Left renal pelvis (tissue), 4 donors: ENCODE measurements around the gene RIMBP2. TPM values are rescaled to one million over a fixed set of nuclear protein-coding genes. Genes with fewer than 3 reads are reported as not detected.
"Not testable (repeated sequence)": the region's sequence is repeated elsewhere in the genome, so short reads cannot be mapped to it uniquely, and the experiment has no call there.

Experiments used
- DNase-seq, 4 donors: peaks; one replicate each; pipeline ENCODE4 v3.0.0-alpha.2; 2013; ENCODE audit warnings: low read depth in 4 of 4, low spot score in 3 of 4
- polyA plus RNA-seq, 4 donors: library from polyadenylated mRNA; unstranded; fragments of 120-200 nt; gene quantifications; one replicate each; pipeline ENCODE4 v1.2.1, GENCODE V29; 2013; ENCODE audit not compliant: insufficient read length in 4 of 4

The RIMBP2 gene
- polyA plus RNA-seq = 10 to 100 TPM in 3 of 4 donors, 1 to 10 TPM in 1; 6.1 to 20.6 (median 14.3) TPM

GRCh38 chr12:130715998-130716968 lies at the start of gene RIMBP2:
TSS of gene RIMBP2 (minus strand) at chr12:130716299. CDS start at chr12:130479013, 237,286 bp downstream.
- peak; percentile 52 to 76 (median 66) for DNase-seq

DNA sequence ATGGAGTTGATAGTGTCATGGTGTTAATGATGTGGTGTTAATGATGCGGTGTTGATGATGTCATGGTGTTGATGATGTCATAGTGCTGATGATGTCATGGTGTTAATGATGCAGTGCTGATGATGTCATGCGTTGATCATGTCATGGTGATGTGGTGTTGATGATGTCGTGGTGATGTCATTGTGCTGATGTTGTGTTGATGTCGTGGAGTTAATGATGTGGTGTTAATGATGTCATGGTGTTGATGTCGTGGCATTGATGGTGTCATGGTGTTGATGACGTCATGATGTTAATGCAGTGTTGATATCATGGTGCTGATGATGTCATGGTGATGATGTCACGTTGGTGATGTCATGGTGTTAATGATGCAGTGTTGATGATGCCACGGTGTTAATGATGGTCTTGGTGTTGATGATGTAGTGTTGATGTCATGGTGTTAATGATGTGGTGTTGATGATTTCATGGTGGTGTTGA lies 49.1 kb upstream of the RIMBP2 start:
- DNase-seq = no peak

DNA sequence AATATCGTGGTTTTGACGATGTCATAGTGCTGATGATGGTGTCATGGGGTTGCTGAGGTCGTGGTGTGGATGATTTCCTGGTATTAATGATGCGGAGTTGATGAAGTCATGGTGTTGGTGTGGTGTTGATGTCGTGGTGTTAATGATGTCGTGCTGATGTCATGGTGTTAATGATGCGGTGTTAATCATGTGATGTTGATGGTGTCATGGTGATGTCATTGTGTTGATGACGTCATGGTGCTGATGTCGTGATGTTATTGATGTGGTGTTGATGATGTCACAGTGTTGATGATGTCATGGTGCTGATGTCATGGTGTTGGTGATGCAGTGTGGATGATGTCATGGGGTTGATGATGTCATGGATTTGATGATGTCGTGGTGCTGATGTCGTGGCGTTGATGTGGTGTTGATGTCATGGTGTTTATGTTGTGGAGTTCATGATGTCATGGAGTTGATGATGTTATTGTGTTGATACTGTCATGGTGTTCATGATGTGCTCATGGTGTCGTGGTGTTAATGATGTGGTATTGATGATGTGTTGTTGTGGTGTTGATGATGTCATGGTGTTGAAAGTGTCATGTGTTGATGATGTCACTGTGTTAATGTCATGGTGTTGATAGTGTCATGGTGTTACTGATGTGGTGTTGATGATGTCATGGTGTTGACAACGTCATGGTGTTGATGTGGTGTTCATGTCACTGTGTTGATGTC lies 48.5 kb upstream of the RIMBP2 start:
- DNase-seq = no peak

DNA sequence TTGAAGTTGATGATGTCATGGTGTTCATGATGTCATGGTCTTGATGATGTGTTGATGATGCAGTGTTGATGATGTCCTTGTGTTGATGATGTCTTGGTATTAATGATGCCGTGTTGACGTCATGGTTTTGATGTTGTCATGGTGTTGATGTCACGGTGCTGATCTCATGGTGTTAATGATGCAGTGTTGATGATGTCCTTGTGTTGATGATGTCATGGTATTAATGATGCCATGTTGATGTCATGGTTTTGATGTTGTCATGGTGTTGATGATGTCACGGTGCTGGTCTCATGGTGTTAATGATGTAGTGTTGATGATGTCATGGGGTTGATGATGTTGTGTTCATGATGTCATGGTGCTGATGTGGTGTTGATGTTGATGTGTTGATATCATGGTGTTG lies 48.0 kb upstream of the RIMBP2 start:
- no peak for DNase-seq

- no peak for DNase-seq
Observed at GRCh38 chr12:130762319-130762675, 46.2 kb upstream of the RIMBP2 start.

DNA sequence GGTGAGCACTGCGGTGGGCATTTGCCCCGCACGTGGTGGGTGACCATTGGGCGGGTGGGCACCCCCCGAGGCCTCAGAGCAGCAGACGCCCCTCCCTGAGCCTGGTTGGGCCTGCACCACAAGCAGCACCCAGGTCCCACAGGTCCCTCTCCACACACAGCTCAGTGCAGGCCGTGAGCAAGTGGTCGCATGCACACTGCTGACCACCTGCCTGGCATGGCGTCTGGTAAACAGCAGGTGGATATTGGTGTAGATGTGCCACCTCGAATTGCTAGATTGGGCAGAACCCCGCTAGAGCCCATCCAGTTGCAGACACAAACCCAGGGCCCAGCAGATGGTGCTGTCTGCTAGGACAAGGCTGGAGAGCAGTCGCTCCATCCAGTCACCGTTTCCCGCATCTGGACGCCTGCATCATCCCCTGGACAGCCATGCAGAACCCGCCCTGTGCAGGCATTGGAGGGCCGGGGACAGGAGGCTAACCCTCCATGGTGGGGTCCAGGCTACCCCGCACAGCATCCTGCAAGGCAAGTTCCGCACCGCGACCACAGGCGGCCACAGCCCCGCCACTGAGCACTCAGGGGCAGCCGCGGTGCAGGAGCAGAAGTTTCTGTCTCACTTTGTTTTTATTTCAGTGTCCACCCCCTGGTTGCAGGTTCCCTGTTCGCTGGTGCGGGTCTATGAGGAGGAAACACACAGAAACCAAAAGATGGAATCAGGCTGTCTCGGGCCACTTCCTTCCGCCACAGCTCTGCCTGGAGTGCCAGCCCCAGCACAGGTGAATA lies 45.6 kb upstream of the RIMBP2 start:
- DNase-seq = peak in 2 of 4 donors; percentile 18 to 37

DNA sequence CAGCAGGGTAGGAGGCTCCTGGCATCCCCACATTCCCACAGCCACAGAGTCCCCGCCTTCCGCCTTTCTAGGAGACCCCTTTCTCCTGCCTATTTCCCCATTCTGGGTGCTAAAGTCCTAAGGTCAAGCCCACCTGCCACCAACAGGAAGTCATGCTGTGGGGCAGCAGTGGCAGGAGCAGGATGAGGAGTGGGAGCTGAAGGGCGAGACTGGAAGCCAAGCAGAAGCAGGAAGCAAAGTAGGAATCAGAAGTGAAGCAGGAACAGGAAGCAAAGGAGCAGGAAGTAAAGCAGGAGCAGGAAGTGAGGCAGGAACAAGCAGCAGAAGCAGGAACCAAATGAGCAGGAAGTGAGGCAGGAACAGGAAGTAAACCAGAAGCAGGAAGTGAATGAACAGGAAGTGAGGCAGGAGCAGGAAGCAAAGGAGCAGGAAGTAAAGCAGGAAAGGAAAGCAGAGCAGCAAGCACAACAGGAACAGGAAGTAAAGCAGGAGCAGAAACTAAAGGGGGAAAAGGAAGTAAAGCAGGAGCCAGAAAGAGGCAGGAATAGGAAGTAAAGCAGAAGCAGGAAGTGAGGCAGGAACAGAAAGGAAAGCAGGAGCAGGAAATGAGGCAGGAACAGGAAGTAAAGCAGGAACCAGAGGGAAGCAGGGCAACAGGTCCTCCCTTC lies 38.3 kb upstream of the RIMBP2 start:
- no peak for DNase-seq

DNA sequence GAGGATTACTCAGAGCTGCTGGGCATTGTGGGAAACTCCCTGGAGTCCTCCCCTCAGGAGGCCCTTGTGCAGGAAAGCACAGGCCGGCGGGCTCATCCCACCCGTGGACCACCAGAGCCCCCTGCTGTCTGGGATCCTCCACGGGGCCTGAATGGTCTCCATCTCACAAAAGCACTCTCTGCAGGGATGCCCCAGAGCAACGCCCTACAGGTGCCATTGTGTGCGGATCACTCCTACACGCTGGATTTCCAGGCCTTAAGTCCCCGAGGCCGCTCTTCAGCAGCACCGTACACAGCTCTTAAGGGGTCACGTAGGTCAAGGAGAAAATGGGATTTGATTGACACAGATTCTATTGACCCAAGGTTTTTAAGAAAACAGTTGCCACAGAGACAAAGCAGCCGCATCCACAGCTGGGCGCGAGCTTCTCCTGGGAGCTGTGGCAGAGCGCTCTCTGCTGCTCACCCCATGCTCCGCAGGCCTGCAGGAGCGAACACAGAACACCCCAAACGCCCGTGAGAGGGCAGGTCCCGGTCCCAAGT lies 36.7 kb upstream of the RIMBP2 start:
- DNase-seq = no peak

DNA sequence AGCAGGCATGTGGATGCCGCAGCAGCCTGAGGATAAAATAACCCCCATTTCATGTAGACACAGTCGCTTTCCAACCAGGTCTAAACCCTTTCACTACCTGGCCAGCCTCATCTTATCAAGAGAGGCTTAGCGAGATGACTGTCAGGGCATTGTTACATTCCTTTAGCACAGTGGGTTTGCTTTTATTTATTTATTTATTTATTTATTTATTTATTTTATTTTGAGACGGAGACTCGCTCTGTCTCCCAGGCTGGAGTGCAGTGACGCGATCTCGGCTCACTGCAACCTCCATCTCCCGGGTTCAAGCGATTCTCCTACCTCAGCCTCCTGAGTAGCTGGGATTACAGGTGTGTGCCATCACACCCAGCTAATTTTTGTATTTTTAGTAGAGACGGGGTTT lies 35.9 kb upstream of the RIMBP2 start:
- DNase-seq = not testable (repeated sequence)

DNA sequence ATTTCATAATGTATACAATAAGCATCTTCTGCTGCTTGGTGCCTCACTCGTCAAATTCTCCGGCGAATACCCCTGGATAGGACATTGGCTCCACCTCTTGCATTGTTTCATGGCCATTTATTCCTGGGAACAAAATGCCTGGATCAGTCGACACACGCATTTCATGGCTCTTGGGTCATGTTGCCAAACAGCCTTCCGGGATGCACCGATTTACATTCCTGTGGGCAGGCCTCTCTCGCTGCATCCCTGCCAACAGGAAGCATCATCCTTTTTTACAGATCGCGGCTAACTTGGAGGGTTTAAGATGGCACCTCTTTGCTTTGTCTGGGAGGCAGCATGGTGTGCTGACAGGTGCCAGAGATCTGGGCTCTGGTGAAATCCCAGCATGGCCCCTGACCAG lies 32.7 kb upstream of the RIMBP2 start:
- DNase-seq = no peak

GRCh38 chr12:130747867-130748740 lies 32.0 kb upstream of the RIMBP2 start:
- peak; percentile 44 to 69 (median 58) for DNase-seq

GRCh38 chr12:130746546-130746945 lies 30.4 kb upstream of the RIMBP2 start:
- no peak for DNase-seq

- no peak for DNase-seq
Observed at GRCh38 chr12:130745921-130746320, 29.8 kb upstream of the RIMBP2 start.

- DNase-seq = no peak
Observed at GRCh38 chr12:130744274-130744673, 28.2 kb upstream of the RIMBP2 start.

DNA sequence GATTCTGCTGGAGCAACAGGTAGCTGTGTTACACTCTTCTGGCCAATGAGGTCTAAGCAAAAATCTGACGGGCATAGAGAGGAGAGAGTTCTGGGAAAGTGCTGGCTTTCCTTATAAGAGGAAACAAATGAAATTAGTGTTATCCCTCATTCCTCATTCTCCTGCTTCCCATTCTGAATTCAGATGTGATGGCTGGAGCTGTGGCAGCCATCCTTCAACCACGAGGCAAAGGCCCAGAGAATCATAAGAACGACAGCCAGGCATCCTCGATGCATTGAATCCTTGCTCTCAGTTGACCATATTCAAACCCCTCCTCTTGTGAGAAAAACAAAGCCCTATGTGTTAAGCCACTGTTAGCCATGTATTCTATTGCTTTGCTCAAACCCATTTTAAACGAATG lies 27.5 kb upstream of the RIMBP2 start:
- DNase-seq = no peak

DNA sequence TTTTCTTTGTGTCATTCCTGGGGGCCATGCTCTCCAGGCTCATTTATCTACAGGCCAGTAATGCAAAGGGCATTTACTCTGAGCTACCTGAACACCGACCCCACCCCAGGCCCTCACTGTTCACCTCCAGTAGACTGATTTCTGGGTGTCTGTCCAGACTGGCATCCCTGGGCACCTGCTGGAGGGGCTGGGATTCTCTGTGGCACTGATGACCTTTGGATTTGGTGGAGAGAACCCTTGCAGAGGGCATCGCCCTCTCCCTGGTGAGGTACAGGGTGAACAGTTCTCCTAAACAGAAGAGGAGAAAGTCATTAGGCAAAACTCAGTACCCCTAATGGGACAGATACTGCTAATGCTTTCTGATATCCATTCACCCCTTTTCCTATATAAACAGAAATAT lies 27.1 kb upstream of the RIMBP2 start:
- no peak for DNase-seq

- DNase-seq = no peak
Observed at GRCh38 chr12:130742716-130743115, 26.6 kb upstream of the RIMBP2 start.

DNA sequence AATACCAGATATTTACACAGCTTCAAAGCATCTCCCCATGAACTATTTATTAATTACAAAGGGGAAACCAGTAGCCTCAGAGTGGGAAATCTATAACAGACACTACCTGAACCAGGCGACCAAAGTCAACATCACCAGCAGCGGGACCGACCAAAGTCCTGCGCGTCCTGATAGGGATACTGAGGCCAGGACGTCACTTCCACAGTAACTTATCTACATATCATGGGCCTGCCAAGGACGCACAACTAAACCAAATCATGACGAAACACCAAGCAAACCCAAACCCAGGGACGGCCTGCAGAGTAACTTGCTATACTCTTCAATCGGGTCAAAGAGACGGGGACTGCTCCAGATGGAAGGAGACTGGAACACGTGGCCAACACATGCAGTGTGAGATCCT lies 26.0 kb upstream of the RIMBP2 start:
- no peak for DNase-seq

DNA sequence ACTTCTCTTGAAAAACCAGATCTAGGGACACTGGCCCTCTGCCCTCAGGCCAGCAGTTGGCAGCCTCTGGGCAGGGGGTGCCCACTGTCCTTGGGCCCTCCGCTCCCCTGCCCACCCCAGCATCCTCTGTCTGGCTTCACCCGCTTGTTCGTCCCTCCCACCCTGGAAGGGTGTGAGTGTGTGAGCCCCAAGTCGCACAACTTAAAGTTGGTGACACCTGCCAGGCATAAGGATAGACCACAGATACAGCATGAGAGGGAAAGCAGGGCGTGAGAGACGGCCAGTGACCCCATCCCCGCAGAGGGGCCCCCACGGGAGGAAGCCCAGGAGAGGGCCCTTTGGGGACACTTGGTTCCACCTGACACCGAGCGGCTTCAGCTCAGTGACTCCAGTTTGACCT lies 23.5 kb upstream of the RIMBP2 start:
- no peak for DNase-seq
